Mesothelial cell of epicardium (in vitro differentiated cells): Measurements from ENCODE around the gene AHCYL2. TPM values are rescaled to one million over a fixed set of nuclear protein-coding genes. Genes with fewer than 3 reads are reported as not detected.

Experiments
- DNase-seq, 2 experiments: peaks; one replicate each; pipeline ENCODE4 v3.0.0; 2021; ENCODE audit warnings: low spot score in 2 of 2; ENCODE audit not compliant: unreplicated experiment in 2 of 2
- H3K27ac Mint-ChIP-seq: 2 replicates; pipeline ENCODE4 v1.8.0; 2021; ENCODE audit warnings: mixed read lengths
- H3K27me3 Mint-ChIP-seq: 2 replicates; pipeline ENCODE4 v1.8.0; 2021; ENCODE audit warnings: low read depth, mixed read lengths
- H3K36me3 Mint-ChIP-seq: 2 replicates; pipeline ENCODE4 v1.8.0; 2021; ENCODE audit warnings: mixed read lengths
- H3K4me1 Mint-ChIP-seq: 2 replicates; pipeline ENCODE4 v1.8.0; 2021; ENCODE audit warnings: mixed read lengths
- H3K4me3 Mint-ChIP-seq: 2 replicates; pipeline ENCODE4 v1.8.0; 2021; ENCODE audit warnings: mild to moderate bottlenecking, moderate library complexity, mixed read lengths
- H3K9me3 Mint-ChIP-seq: 2 replicates; pipeline ENCODE4 v1.8.0; 2021; ENCODE audit warnings: mixed read lengths
- CTCF ChIP-seq: fragments of 200-600 bp; sonication (generic); IDR thresholded peaks from one replicate; pipeline ENCODE4 v1.5.0; 2021; ENCODE audit warnings: antibody characterized with exemption; ENCODE audit not compliant: unreplicated experiment
- total RNA-seq: library from RNA; stranded (reverse); gene quantifications from 3 replicates; pipeline ENCODE4 v1.2.1, GENCODE V29; 2021

The AHCYL2 gene
- total RNA-seq, 1 donor from 2014 or later: 22.8 TPM

- no peak overlapping the region for H3K27ac Mint-ChIP-seq
- H3K4me1 Mint-ChIP-seq: no peaks in the 10 kb centered on the region
These were observed 134.8 kb downstream of the AHCYL2 start for GRCh38 chr7:129359638-129360037.

GRCh38 chr7:129361771-129362170, 136.9 kb downstream of the AHCYL2 start:
- no peak for TF ChIP-seq CTCF
- Mint-ChIP-seq H3K27me3 (no peaks in the 10 kb centered on the region), H3K36me3 (no peaks in the 10 kb centered on the region), H3K27ac (no peak overlapping the region), H3K4me1 (no peaks in the 10 kb centered on the region), H3K9me3 (no peaks in the 10 kb centered on the region), H3K4me3 (no peak overlapping the region)
- no peak for DNase-seq

More at GRCh38 chr7:129359638-129360037, 134.8 kb downstream of the AHCYL2 start:
- no peaks in the 10 kb centered on the region for H3K36me3 Mint-ChIP-seq
- no peaks in the 10 kb centered on the region for H3K27me3 Mint-ChIP-seq
- no peak for TF ChIP-seq CTCF
- H3K4me3 Mint-ChIP-seq: no peak overlapping the region
- no peak for DNase-seq
- H3K9me3 Mint-ChIP-seq: no peaks in the 10 kb centered on the region

GRCh38 chr7:129362496-129362895, 137.7 kb downstream of the AHCYL2 start:
- no peaks in the 10 kb centered on the region for H3K36me3 Mint-ChIP-seq
- H3K4me3 Mint-ChIP-seq: no peak overlapping the region
- H3K4me1 Mint-ChIP-seq: no peaks in the 10 kb centered on the region
- no peaks in the 10 kb centered on the region for H3K9me3 Mint-ChIP-seq
- H3K27me3 Mint-ChIP-seq: no peaks in the 10 kb centered on the region
- TF ChIP-seq CTCF: no peak
- DNase-seq: no peak
- no peak overlapping the region for H3K27ac Mint-ChIP-seq

GRCh38 chr7:129367349-129367699, 142.5 kb downstream of the AHCYL2 start:
- Mint-ChIP-seq H3K9me3 (no peaks in the 10 kb centered on the region), H3K27ac (no peak overlapping the region), H3K27me3 (no peaks in the 10 kb centered on the region), H3K4me3 (no peak overlapping the region), H3K4me1 (peaks cover 5% of the 10 kb centered on the region), H3K36me3 (no peaks in the 10 kb centered on the region)
- no peak for DNase-seq
- TF ChIP-seq CTCF: no peak

- TF ChIP-seq CTCF: peak; percentile 62
- DNase-seq: peak; percentile 58 to 78
- Mint-ChIP-seq H3K27ac (no peak overlapping the region), H3K4me1 (peaks cover 5% of the 10 kb centered on the region), H3K27me3 (no peaks in the 10 kb centered on the region), H3K36me3 (no peaks in the 10 kb centered on the region), H3K9me3 (no peaks in the 10 kb centered on the region), H3K4me3 (no peak overlapping the region)
These were observed 143.0 kb downstream of the AHCYL2 start for GRCh38 chr7:129367700-129368388.
